NT2/D1 (cell line): ENCODE measurements around the gene MDM2.

Experiments used
- SUZ12 ChIP-seq: IDR thresholded peaks from 2 replicates; pipeline ENCODE4 v1.6.1; 2011; ENCODE audit not compliant: insufficient read length, insufficient read depth; ENCODE audit errors: extremely low read depth
- YY1 ChIP-seq: IDR thresholded peaks from 2 replicates; pipeline ENCODE4 v1.6.1; 2011; ENCODE audit not compliant: insufficient read length, insufficient read depth
- ZNF274 ChIP-seq: IDR thresholded peaks from 2 replicates; pipeline ENCODE4 v1.6.1; 2011; ENCODE audit warnings: mild to moderate bottlenecking, low read depth, low read length

- no peak for TF ChIP-seq YY1
- TF ChIP-seq ZNF274 = no peak
- no peak for TF ChIP-seq SUZ12
Observed at GRCh38 chr12:68779280-68779679, 28.7 kb upstream of the MDM2 start.
